B cell (primary cell): ENCODE data around the gene CPNE5. TPM values are rescaled to one million over a fixed set of nuclear protein-coding genes. Genes with fewer than 3 reads are reported as not detected.

Experiments used
- ATAC-seq: fragments of 200-7000 bp; cut with Tn5 transposase; one replicate; pipeline ENCODE4 v1.10.0; 2021; ENCODE audit warnings: low read depth, mild to moderate bottlenecking, moderate number of reproducible peaks, moderate library complexity
- CTCF ChIA-PET: fragments of 350-600 bp; sonication (Branson Sonifier 250); formaldehyde crosslinking; loops from one replicate; lab custom pipeline; 2021; ENCODE audit warnings: antibody characterized with exemption, inconsistent platforms; lab: Charles Lee
- POLR2A ChIA-PET: fragments of 350-600 bp; sonication (Branson Sonifier 250); formaldehyde crosslinking; loops from one replicate; lab custom pipeline; 2021; ENCODE audit warnings: antibody characterized with exemption; lab: Charles Lee
- DNase-seq: peaks from one replicate; pipeline ENCODE4 v3.0.0; 2013
- H2AFZ ChIP-seq: 2 replicates; pipeline ENCODE4 v1.6.1; 2012; ENCODE audit warnings: mild to moderate bottlenecking, low read depth, low read length; ENCODE audit not compliant: insufficient read depth, poor library complexity, severe bottlenecking
- H3K27ac ChIP-seq, 2 donors: 1 replicate in 1 of 2; 2 replicates in 1 of 2; pipeline ENCODE4 v1.5.1; 2012 to 2013; ENCODE audit warnings: low read length in 2 of 2, mild to moderate bottlenecking in 2 of 2, moderate library complexity in 1 of 2
- H3K27me3 ChIP-seq, 4 experiments: fragments of 200-600 bp in 1 of 4; sonication (generic) in 1 of 4; replicated peaks in 1 of 4; 1 replicate in 2 of 4; 2 replicates in 2 of 4; pipeline versions ENCODE4 v1.6.1 to v1.7.0; 2013 to 2016; ENCODE audit warnings: low read length in 3 of 4, mild to moderate bottlenecking in 2 of 4, mixed read lengths in 1 of 4, moderate library complexity in 1 of 4; ENCODE audit not compliant: insufficient read depth in 4 of 4, control insufficient read depth in 3 of 4; ENCODE audit errors: control extremely low read depth in 1 of 4
- H3K36me3 ChIP-seq, 2 experiments: replicated peaks in 1 of 2; 1 replicate in 1 of 2; 2 replicates in 1 of 2; pipeline versions ENCODE4 v1.6.1 to v1.7.1; 2013; ENCODE audit warnings: low read length in 1 of 2; ENCODE audit not compliant: insufficient read depth in 2 of 2, control insufficient read depth in 1 of 2; ENCODE audit errors: control extremely low read depth in 1 of 2, extremely low read depth in 1 of 2
- H3K4me1 ChIP-seq, 2 donors: fragments of 200-600 bp in 1 of 2; sonication (generic) in 1 of 2; 1 replicate in 1 of 2; 2 replicates in 1 of 2; pipeline versions ENCODE4 v1.5.1 to v1.6.1; 2013 to 2017; ENCODE audit warnings: low read length in 2 of 2; ENCODE audit not compliant: control insufficient read depth in 2 of 2, insufficient read depth in 2 of 2
- H3K4me2 ChIP-seq: replicated peaks from 2 replicates; pipeline ENCODE3; 2012; ENCODE audit warnings: mild to moderate bottlenecking, low read depth, low read length; ENCODE audit not compliant: poor library complexity, severe bottlenecking
- H3K4me3 ChIP-seq, 5 experiments: fragments of 200-600 bp in 1 of 5; sonication (generic) in 1 of 5; 1 replicate in 3 of 5; 2 replicates in 2 of 5; pipeline versions ENCODE4 v1.5.1 to v1.7.0; 2011 to 2016; ENCODE audit warnings: low read length in 4 of 5, mild to moderate bottlenecking in 4 of 5, low read depth in 2 of 5, control low read depth in 1 of 5, moderate library complexity in 1 of 5; ENCODE audit not compliant: insufficient read depth in 1 of 5; ENCODE audit errors: control extremely low read depth in 1 of 5, extremely low read depth in 1 of 5
- H3K79me2 ChIP-seq: fragments of 200-600 bp; sonication (generic); one replicate; pipeline ENCODE4 v1.6.0; 2016; ENCODE audit warnings: low read length; ENCODE audit not compliant: control insufficient read depth, insufficient read depth
- H3K9ac ChIP-seq: fragments of 200-600 bp; sonication (generic); 2 replicates; pipeline ENCODE4 v1.6.1; 2017; ENCODE audit warnings: mild to moderate bottlenecking, low read length, moderate library complexity
- H3K9me3 ChIP-seq, 3 donors: one replicate each; pipeline versions ENCODE4 v1.6.1 to v1.7.1; 2013; ENCODE audit warnings: low read length in 2 of 3; ENCODE audit not compliant: control insufficient read depth in 2 of 3, insufficient read depth in 1 of 3; ENCODE audit errors: control extremely low read depth in 1 of 3
- H4K20me1 ChIP-seq: 2 replicates; pipeline ENCODE4 v1.6.0; 2012; ENCODE audit warnings: mild to moderate bottlenecking, low read length; ENCODE audit not compliant: insufficient read depth, control insufficient read depth, poor library complexity, severe bottlenecking
- H3K27ac Mint-ChIP-seq: one replicate; pipeline ENCODE4 v1.8.0; 2021; ENCODE audit warnings: mixed read lengths
- H3K27me3 Mint-ChIP-seq: one replicate; pipeline ENCODE4 v1.8.0; 2021; ENCODE audit warnings: mixed read lengths
- H3K4me1 Mint-ChIP-seq: one replicate; pipeline ENCODE4 v1.8.0; 2021; ENCODE audit warnings: mixed read lengths
- H3K4me3 Mint-ChIP-seq: one replicate; pipeline ENCODE4 v1.8.0; 2021; ENCODE audit warnings: mixed read lengths
- H3K9me3 Mint-ChIP-seq: one replicate; pipeline ENCODE4 v1.8.0; 2022; ENCODE audit warnings: mixed read lengths; ENCODE audit not compliant: insufficient read depth
- CTCF ChIP-seq: fragments of 200-600 bp; IDR thresholded peaks from one replicate; pipeline ENCODE4 v1.8.0; 2022; ENCODE audit warnings: antibody characterized with exemption, mild to moderate bottlenecking
- EZH2 ChIP-seq: IDR thresholded peaks from 2 replicates; pipeline ENCODE4 v1.6.1; 2012; ENCODE audit warnings: borderline replicate concordance, low read depth, mild to moderate bottlenecking, moderate library complexity, low read length; ENCODE audit not compliant: insufficient read depth, poor library complexity, severe bottlenecking
- WGBS: methylation state at CpG from one replicate; pipeline ENCODE4 v1.1.5; 2013; ENCODE audit warnings: missing lambda C conversion rate; ENCODE audit not compliant: insufficient coverage; 5-methylcytosine and 5-hydroxymethylcytosine counted together
- intact Hi-C: fragments of 100-400 bp; cut with micrococcal nuclease; formaldehyde crosslinking; loops from one replicate; pipeline ENCODE4 v1.10.0; 2022
- polyA plus RNA-seq: library from polyadenylated mRNA; depleted of rRNA; stranded (reverse); fragments of >200 nt; gene quantifications from 2 replicates; pipeline ENCODE4 v1.2.3, GENCODE V29; 2012
- total RNA-seq, 2 donors: library from RNA; stranded (reverse); fragments of 120-200 nt in 1 of 2; gene quantifications; 1 replicate in 1 of 2; 2 replicates in 1 of 2; pipeline versions ENCODE4 v1.2.3 to v1.2.4, GENCODE V29; 2013 to 2022

CPNE5 gene
- total and polyA plus RNA-seq, 2 donors (not counting 1 experiment from before 2014, with no cell fraction given): 49.8 to 357 TPM

- H3K27ac ChIP-seq: peak overlapping the region; percentile 90 to 96
- H3K36me3 ChIP-seq: peaks cover 0 to 16% of the 10 kb centered on the region in 2 experiments
- 100% methylated on average over 1 of the region's 4 CpGs for WGBS
- peaks cover 11% of the 10 kb centered on the region for H3K79me2 ChIP-seq
- no peak overlapping the region for H2AFZ ChIP-seq
- intact Hi-C loops: loop anchor here (5.0 kb wide), 1 partner anchor 389 kb away; no protein-coding TSS in a partner anchor
- ATAC-seq (no peak), DNase-seq (no peak)
- peak overlapping the region; percentile 97 for H3K27ac Mint-ChIP-seq
- no peak overlapping the region for H3K4me3 ChIP-seq
- no peaks in the 10 kb centered on the region for H4K20me1 ChIP-seq
- no peaks in the 10 kb centered on the region for H3K27me3 Mint-ChIP-seq
- CTCF ChIA-PET: interaction anchor here (0.8 to 4.9 kb wide), 4 partner anchors 9 to 76 kb away, joined by 4 to 37 read pairs (median 8); no protein-coding TSS in a partner anchor
- H3K27me3 ChIP-seq: no peaks in the 10 kb centered on the region
- H3K4me3 Mint-ChIP-seq: peak overlapping the region; percentile 40
- peaks cover 81% of the 10 kb centered on the region for H3K4me1 Mint-ChIP-seq
- POLR2A ChIA-PET: interaction anchor here (0.9 to 1.5 kb wide), 3 partner anchors 9 to 12 kb away, joined by 3 to 12 read pairs (median 4); partner anchors contain the start of gene CDKN1A
- H3K9ac ChIP-seq: no peak overlapping the region
- peak overlapping the region; percentile 66 for H3K4me2 ChIP-seq
- H3K9me3 ChIP-seq: no peaks in the 10 kb centered on the region
- peaks cover 81 to 87% of the 10 kb centered on the region in 2 donors for H3K4me1 ChIP-seq
- H3K9me3 Mint-ChIP-seq: no peaks in the 10 kb centered on the region
- no peak for TF ChIP-seq EZH2
- no peak for TF ChIP-seq CTCF
These were observed 148.2 kb downstream of the CPNE5 start for GRCh38 chr6:36691011-36691410.

Other genes starting within 250 kb of the CPNE5 start
- gene SRSF3, start 245.1 kb downstream of the CPNE5 start, total RNA-seq: 316 and 331 TPM in 2 replicates
- gene SRSF3, start 245.1 kb downstream of the CPNE5 start, polyA plus RNA-seq: 642 and 851 TPM in 2 replicates
- gene CDKN1A, start 160.7 kb downstream of the CPNE5 start, total RNA-seq: 45.5 and 47.2 TPM in 2 replicates
- 352 and 542 TPM in 2 replicates for gene CDKN1A, start 160.7 kb downstream of the CPNE5 start, polyA plus RNA-seq
- gene RAB44, start 141.6 kb downstream of the CPNE5 start, total RNA-seq: 0.15 and 0.19 TPM in 2 replicates
- gene RAB44, start 141.6 kb downstream of the CPNE5 start, polyA plus RNA-seq: 0.16 and 0.25 TPM in 2 replicates
- 7.0 and 10.5 TPM in 2 replicates for gene PPIL1, start 35.4 kb upstream of the CPNE5 start, total RNA-seq
- gene PPIL1, start 35.4 kb upstream of the CPNE5 start, polyA plus RNA-seq: 1.7 and 2.9 TPM in 2 replicates
- gene C6orf89, start 46.5 kb upstream of the CPNE5 start, total RNA-seq: 34.2 and 35.3 TPM in 2 replicates
- gene C6orf89, start 46.5 kb upstream of the CPNE5 start, polyA plus RNA-seq: 11.3 and 13.0 TPM in 2 replicates
- gene PI16, start 115.3 kb upstream of the CPNE5 start, total RNA-seq: 1.1 and 1.4 TPM in 2 replicates
- 1.4 and 7.4 TPM in 2 replicates for gene PI16, start 115.3 kb upstream of the CPNE5 start, polyA plus RNA-seq
- 150 and 160 TPM in 2 replicates for gene MTCH1, start 146.8 kb upstream of the CPNE5 start, total RNA-seq
- 91.7 and 145 TPM in 2 replicates for gene MTCH1, start 146.8 kb upstream of the CPNE5 start, polyA plus RNA-seq
- gene FGD2, start 166.2 kb upstream of the CPNE5 start, total RNA-seq: 352 and 360 TPM in 2 replicates
- 444 and 682 TPM in 2 replicates for gene FGD2, start 166.2 kb upstream of the CPNE5 start, polyA plus RNA-seq